OCI-LY1 (cell line): Measurements from ENCODE around the gene SERP2.

ENCODE experiments used
- EZH2 ChIP-seq: fragments of 200-600 bp; sonication (generic), shearing (Covaris generic); IDR thresholded peaks from 2 replicates; pipeline ENCODE4 v1.8.0; 2017; ENCODE audit warnings: borderline replicate concordance, mixed run types, mild to moderate bottlenecking, antibody characterized with exemption, low read length, moderate library complexity, mixed read lengths
- TF ChIP-seq, protein P1 (sequence below): fragments of 200-600 bp; sonication (generic), shearing (Covaris generic); IDR thresholded peaks from 2 replicates; pipeline ENCODE4 v1.5.1; 2017; ENCODE audit warnings: mild to moderate bottlenecking, antibody characterized with exemption, low read length, moderate library complexity, mixed read lengths

DNA sequence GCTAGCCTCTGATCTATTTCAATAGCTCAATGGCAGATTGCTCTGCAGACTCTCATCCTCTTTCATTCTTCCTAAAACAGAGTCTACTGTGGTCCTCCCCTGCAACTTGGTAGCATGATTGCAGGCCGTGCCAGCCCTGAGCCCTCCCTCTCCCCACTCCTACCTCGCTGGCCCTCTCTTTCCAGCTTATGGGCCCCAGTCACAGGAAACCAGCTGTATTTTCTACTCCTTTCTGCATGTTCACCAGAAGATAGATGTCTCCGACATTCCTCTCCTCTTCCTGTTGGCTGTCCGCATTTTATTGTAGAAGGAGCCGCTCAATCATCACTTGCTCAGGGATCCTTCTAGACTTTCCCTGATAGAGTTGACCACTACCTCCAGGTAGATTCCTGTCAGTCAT lies 50.2 kb downstream of the SERP2 start:
- TF ChIP-seq, protein P1, sequence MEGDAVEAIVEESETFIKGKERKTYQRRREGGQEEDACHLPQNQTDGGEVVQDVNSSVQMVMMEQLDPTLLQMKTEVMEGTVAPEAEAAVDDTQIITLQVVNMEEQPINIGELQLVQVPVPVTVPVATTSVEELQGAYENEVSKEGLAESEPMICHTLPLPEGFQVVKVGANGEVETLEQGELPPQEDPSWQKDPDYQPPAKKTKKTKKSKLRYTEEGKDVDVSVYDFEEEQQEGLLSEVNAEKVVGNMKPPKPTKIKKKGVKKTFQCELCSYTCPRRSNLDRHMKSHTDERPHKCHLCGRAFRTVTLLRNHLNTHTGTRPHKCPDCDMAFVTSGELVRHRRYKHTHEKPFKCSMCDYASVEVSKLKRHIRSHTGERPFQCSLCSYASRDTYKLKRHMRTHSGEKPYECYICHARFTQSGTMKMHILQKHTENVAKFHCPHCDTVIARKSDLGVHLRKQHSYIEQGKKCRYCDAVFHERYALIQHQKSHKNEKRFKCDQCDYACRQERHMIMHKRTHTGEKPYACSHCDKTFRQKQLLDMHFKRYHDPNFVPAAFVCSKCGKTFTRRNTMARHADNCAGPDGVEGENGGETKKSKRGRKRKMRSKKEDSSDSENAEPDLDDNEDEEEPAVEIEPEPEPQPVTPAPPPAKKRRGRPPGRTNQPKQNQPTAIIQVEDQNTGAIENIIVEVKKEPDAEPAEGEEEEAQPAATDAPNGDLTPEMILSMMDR, result no peak
- no peak for TF ChIP-seq EZH2
